GM18507 (cell line): ENCODE data around the gene RTP5.
"Not testable (repeated sequence)": the region's sequence is repeated elsewhere in the genome, so short reads cannot be mapped to it uniquely, and the experiment has no call there.

Source experiments
- DNase-seq: peaks from one replicate; pipeline ENCODE4 v3.0.0; 2011; ENCODE audit warnings: low read depth; ENCODE audit not compliant: insufficient read length; ENCODE audit errors: extremely low spot score
- FAIRE-seq: peaks from 2 replicates; lab custom pipeline; 2011; peaks lifted over from hg19 to GRCh38; lab: Jason Lieb, UNC

Gene RTP5

DNA sequence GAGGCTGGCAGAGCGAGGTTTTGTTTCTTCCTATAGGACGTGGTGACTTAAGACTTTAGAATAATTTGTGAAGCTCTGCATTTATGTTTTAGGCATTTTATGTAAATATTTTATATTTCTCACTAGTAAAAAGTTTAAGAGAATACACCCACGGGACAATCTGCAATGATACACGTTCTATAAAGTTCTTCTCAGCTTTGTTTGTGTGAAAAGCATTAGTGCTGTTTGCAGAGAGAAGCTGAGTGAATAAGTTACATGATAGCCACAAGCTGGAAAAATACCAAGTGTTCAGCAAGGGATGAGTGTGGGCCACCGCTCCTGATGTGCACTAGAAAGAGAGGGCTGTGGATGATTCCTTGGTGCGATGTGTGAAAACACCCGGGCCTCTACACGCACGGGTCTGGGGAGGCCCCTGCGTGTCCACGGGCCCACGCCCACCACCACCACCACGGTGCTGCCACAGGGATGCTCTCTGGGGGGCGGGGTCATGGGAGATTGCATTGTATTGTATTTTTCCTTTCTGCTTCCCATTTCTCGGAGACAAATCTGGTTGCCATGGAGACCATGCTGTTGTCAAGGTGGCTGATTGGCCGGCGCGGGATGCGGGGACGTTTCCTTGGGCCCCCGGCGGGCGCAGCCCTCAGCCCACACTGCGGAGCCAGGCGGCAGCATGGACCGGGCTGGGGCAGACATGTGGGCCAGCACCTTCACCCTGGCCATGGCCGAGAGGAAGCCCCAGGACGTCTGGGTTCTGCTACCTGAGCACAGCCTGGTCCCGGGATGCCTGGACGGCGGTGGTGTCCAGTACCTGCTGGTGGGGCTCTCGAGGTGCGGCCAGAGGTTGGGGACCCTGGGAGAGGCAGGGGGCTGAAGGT, at the start of gene RTP5:
RTP5 (plus strand) TSS at position 643 of the 875 bp plus-strand sequence; CDS start at position 671, 28 bp downstream.
- FAIRE-seq: no peak
- no peak for DNase-seq

DNA sequence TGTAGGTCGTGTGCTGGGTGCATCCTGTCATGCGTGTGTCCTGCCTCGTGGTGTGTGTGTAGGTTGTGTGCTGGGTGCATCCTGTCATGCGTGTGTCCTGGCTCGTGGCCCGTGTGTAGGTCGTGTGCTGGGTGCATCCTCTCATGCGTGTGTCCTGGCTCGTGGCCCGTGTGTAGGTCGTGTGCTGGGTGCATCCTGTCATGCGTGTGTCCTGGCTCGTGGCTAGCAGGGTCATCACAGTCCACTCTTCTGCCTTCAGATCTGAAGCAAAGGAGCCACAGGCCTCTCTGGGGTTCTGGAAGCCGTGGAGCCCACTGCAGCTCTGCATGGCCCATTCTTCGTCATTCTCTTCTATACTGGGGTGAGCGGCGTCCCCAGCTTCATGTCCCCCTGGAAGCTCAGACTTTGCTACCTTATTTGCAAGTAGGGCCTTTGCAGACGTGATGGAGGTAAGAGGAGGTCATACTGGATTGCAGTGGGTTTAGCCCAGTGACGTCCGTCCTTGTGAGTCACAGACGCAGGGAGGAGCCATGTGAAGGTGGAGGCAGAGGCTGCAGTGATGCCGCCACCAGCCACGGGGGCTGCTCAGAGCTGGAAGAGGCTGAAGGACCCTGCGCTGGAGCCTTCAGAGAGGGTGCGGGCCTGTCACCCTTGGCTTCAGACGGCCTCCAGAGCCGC, 49.4 kb upstream of the RTP5 start:
- DNase-seq, FAIRE-seq: not testable (repeated sequence)

DNA sequence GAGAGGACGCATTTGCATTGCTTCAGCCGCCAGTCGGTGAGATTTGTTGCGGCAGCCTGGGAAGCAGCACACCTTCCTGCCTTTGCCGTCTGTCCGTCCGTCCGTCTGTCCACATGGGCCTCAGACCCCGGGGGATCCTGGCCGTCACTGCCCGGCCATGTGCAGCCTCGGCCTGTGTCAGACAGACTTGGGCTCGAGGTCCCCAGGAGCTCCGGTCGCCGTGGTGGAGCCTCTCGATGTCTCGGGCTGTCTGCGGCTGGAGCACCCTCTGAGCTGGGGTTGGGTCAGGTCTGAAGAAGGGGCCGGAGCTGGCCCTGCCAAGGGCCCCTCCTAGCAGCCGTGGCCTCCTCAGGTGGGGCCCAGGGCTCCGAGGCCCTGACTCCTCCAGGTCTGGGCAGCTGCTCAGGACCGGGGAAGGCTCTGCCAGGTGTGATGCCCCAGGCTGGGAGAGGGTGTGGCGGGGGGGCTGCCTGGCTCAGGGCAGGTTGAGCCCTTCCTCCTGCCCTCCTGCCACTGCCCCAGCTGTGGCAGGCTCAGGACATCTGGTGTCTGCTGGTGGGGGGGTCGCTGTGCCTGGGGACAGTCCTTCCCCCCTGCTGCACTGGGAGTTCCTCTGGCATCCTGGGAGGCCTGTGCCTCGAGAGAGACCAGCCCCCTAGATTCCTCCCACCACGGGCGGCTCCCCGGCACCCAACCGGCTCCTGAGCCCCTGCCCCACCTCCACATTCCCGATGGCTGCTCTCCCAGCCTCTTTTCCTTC, 48.7 kb upstream of the RTP5 start:
- DNase-seq: no peak
- no peak for FAIRE-seq

- DNase-seq (no peak), FAIRE-seq (no peak)
Observed at GRCh38 chr2:241821460-241822263, 47.9 kb upstream of the RTP5 start.

GRCh38 chr2:241822264-241822623, 47.3 kb upstream of the RTP5 start:
- FAIRE-seq: no peak
- no peak for DNase-seq

GRCh38 chr2:241823531-241824437, 45.7 kb upstream of the RTP5 start:
- FAIRE-seq, DNase-seq: not testable (repeated sequence)

- FAIRE-seq: no peak
Observed at GRCh38 chr2:241827394-241827793, 42.1 kb upstream of the RTP5 start.

DNA sequence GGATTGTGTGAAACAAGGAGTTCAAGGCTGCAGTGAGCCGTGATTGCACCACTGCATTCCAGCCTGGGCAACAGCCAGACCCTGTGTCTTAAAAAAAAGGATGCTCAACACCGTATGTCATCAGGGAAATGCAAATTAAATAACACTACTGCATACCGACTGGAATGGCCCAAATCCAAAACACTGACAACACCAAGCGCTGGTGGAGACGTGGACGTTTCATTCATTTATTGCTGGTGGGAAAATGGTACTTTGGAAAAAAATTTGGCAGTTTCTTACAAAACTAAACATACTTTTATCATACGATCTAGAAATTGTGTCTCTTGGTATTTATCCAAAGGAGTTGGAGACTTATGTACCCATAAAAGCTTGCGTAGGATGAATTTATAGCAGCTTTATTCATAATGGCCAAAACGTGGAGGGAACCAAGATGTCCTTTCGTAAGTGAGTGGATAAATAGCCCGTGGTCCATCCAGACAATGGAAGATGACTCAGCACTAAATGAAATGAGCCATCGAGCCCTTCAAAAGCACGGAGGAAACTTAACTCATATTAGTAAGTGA, 36.3 kb upstream of the RTP5 start:
- DNase-seq (no peak), FAIRE-seq (no peak)

More at GRCh38 chr2:241827394-241827793, 42.1 kb upstream of the RTP5 start:
- DNase-seq: no peak

DNA sequence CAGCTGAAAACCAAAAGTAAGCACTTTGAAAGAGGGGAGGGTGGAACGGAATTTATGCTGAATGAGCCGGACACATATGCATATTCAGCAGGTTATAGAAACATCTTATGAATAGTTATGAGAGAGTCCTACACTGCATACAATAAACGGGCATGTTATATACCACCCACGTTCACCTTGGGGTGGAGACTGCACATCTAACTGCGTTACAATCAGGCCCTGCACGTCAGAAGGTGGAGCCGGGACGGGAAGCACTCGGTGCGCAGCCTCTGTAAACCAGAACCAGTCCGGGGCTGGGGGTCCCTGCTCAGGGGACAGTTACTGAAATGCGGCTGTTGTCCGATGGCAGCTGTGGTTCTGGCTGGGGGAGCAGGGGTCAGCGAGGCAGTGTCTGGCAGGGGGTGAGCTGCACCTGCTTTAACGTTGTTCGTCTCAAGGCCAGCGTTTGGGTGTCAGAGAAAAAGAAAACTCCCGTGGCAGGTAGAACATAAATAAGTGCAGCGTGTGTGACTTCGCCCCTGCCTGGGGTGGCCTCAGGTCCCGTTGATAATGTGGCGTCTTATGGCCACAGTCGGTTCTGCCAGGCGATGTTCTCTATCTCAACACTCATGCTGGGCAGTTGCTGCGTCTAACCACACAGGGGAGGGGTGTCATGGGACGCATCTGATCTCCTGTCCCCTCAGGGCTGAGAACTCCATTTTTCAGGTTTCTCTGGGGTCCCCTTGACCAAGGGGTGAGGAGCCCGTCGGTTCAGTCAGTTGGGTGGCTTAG, 35.6 kb upstream of the RTP5 start:
- FAIRE-seq, DNase-seq: not testable (repeated sequence)

DNA sequence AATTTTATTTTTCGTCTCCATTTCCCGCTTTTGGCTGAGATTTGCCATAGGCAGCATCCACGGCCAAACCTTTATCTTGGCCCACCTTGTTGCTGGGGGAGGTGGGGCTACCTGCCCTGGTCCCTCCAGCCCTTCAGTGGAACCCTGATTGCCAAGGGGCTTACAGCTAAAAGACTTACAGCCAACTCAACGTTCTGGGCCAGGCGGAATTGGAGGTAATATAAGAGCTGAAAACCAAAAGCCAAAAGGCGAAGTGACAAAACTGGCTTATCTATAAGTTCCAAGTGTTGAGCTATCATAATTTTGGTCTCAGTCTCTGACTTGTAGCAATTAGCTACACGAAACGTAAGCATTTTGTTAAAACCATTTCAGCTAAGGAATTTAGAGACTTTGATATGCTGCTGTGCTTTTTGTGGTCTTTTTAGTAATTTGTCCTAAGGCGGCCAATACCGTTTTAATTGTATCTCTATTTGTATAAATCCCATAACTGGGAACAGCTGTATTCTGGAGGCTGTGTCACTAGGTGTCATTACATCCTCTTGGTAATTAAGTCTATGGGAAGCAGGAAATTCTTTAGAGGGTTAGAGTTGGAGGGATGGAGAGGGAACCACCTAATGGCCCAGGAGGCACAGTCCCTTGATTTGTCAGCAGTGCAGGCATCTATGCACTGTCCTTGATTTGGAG, 34.9 kb upstream of the RTP5 start:
- FAIRE-seq: no peak

DNA sequence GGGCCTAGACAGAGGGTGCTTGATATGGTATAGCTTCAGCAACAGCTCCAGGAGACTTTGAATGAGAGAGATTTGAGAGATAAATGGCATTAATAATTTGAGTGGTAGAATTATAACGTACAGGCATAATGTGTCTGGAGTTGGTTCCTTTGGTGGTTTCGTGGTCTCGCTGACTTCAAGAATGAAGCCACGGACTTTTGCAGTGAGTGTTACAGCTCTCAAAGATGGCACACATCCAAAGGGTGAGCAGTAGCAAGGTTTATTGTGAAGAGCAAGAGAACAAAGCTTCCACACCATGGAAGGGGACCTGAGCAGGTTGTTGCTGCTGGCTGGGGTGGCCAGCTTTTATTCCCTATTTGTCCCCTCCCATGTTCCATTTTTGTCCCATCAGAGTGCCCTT, 33.9 kb upstream of the RTP5 start:
- DNase-seq: no peak
- FAIRE-seq: no peak

More for the DNA sequence above, 34.9 kb upstream of the RTP5 start:
- no peak for DNase-seq

GRCh38 chr2:241836292-241836691, 33.2 kb upstream of the RTP5 start:
- no peak for DNase-seq
- FAIRE-seq: no peak

DNA sequence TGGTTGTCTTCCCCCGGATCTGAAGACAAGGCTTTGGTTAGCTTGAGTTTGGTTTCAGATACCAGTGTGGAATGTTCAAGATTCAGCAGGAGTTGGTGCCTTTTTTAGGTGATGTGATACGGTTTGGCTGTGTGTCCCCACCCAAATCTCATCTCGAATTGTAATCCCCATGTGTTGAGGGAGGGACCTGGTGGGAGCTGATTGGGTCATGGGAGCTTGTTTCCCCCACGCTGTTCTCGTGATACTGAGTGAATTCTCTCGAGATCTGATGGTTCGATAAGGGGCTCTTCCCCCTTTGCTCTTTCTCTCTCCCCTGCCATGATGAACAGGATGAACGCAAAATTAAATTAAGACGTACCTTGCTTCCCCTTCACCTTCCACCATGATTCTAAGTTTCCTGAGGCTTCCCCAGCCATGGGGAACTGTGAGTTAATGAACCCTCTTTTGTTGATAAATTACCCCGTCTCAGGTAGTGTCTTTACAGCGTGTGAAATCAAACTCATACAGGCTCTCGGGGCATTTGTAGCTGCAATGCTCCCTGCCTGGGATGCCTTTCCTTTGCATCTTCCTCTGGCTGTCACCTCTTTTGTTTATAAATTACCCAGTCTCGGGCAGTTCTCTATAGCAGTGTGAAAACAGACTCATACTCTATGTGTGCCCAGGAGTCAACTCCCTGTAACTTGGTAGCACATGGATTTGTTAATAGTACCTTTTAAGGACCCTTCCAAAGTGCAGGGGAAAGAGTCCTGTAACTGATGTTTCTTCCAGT, 32.1 kb upstream of the RTP5 start:
- FAIRE-seq (no peak), DNase-seq (no peak)

DNA sequence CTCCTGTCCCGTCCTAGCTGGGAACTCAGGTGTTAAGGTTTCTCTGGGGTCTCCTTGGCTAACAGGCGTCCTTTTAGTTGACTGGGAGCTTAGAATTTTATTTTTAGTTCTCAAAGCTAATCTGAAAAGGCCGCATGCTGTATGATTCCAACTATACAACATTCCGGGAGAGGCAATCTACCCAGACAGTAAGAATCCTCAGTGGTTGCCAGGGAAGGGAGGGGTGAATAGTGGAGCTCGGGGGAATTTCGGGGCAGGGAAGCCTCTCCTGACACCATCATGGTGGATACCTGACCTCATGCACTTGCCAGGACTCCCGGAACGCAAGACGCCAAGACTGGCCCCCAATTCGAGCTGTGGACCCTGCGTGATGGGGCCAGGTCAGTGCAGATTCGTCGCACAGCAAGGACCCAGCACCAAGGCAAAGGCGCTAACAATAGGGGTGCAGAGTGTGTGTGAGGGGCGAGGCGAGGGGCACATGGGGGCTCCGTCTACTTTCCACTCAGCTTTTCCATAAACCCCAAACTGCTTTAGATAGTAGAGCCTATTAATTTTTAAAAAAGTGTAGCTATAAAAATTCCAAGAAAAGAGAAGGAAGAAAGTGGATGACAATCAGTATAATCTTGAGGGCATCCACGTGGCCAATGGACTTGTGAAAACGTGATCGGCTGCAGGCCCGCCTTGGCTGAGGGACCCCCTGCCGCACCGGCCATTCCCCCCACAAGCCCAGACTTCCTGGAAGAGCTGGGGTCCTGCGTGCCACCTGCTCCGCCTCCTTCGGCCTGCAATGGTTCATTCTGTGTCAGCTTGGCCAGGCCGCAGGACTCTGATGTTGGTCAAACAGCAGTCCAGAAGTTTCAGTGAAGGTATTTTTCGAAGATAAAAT, 28.1 kb upstream of the RTP5 start:
- FAIRE-seq: no peak
- DNase-seq: no peak

DNA sequence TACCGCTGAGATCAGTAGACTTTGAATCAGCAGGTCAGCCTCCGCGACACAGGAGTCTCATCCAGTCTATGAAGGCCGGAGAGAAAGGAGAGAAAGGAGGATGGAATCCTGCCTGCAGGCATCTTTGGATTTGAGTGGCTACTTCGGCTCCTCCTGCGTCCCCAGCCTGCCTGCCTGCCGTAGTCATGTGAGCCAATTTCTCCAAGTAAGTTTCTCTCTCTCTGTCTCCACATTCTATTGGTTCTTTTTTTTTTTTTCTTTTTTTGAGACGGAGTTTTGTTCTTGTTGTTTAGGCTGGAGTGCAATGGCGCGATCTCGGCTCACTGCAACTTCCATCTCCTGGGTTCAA, 27.5 kb upstream of the RTP5 start:
- DNase-seq (no peak), FAIRE-seq (no peak)
